ENCODE results near the gene MRPL55. TPM values are rescaled to one million over a fixed set of nuclear protein-coding genes. Genes with fewer than 3 reads are reported as not detected.

MRPL55 gene
- total and polyA plus RNA-seq, 2 of the 4 experiments (the other 2 are of a cell fraction), result 48.9 to 95.4 TPM

DNA sequence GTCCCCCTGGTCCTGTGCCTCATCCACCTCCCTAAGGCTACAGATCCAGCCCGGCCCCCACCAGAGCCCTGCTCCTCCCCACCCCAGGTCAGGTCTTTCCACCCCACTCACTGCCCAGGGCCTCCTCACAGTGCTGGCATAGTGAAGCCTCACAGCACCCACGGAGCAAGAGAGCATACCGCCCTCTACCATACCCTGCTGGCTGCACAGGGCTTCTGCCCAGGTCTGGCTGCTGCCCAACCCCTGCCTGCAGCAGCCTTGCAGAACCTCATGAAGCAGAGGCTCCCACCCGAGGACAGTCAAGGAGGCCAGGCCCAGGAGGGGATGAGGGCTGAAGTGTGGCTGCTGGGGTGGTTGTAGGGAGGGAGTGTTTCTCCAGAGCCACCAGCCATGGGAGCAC is 46.3 kb downstream of the MRPL55 start:
- no peak overlapping the region for H2BK20ac ChIP-seq (ENCODE audit: low read depth, low read length)
- H3K9me1 ChIP-seq (ENCODE audit: insufficient read depth, low read length), result no peaks in the 10 kb centered on the region
- no peak for DNase-seq
- no peak overlapping the region for H2BK15ac ChIP-seq (ENCODE audit: low read depth, low read length)
- no peak overlapping the region for H3K27ac ChIP-seq (ENCODE audit: insufficient read depth, low read length)
- H4K5ac ChIP-seq (ENCODE audit: low read depth, low read length), result no peak overlapping the region
- H2BK5ac ChIP-seq (ENCODE audit: low read depth, low read length, poor library complexity, severe bottlenecking), result no peak overlapping the region
- H3K4me1 ChIP-seq (ENCODE audit: control insufficient read depth, insufficient read depth, low read length), result peaks cover 2% of the 10 kb centered on the region; the same call in 1 of the 2 replicates
- no peak for ATAC-seq (ENCODE audit: low read depth)
- peaks cover 12% of the 10 kb centered on the region; the same call in 1 of the 2 replicates for H3K9me3 ChIP-seq (ENCODE audit: control insufficient read depth, insufficient read depth, low read length)
- H3K36me3 ChIP-seq (ENCODE audit: control insufficient read depth, insufficient read depth, low read length), result no peaks in the 10 kb centered on the region
- 70% methylated on average over 3 of the region's 4 CpGs; no CpG with 5 or more reads in 1 of the 2 experiments for WGBS, 2 experiments (ENCODE audit: extremely low coverage in 2 of 2, insufficient read length in 1 of 2)
- H3K14ac ChIP-seq (replicated peaks; ENCODE audit: low read depth, low read length), result no peak overlapping the region
- no peak overlapping the region for H4K8ac ChIP-seq (ENCODE audit: low read depth in 2 of 2, low read length in 2 of 2)
- H3K23ac ChIP-seq (ENCODE audit: low read depth, low read length), result no peak overlapping the region
- H3K18ac ChIP-seq (ENCODE audit: low read depth, low read length), result no peak overlapping the region
- H3K27me3 ChIP-seq (ENCODE audit: control insufficient read depth, insufficient read depth, low read length), result peaks cover 58% of the 10 kb centered on the region
- intact Hi-C loops (cut with micrococcal nuclease) (no loop called here), in situ Hi-C loops (cut with MboI; ENCODE audit: low sequenced_read_pairs) (no loop called here), dilution Hi-C loops (cut with HindIII; ENCODE audit: low sequenced_read_pairs, unreplicated experiment) (no loop called here)
- TF ChIP-seq, protein P1, sequence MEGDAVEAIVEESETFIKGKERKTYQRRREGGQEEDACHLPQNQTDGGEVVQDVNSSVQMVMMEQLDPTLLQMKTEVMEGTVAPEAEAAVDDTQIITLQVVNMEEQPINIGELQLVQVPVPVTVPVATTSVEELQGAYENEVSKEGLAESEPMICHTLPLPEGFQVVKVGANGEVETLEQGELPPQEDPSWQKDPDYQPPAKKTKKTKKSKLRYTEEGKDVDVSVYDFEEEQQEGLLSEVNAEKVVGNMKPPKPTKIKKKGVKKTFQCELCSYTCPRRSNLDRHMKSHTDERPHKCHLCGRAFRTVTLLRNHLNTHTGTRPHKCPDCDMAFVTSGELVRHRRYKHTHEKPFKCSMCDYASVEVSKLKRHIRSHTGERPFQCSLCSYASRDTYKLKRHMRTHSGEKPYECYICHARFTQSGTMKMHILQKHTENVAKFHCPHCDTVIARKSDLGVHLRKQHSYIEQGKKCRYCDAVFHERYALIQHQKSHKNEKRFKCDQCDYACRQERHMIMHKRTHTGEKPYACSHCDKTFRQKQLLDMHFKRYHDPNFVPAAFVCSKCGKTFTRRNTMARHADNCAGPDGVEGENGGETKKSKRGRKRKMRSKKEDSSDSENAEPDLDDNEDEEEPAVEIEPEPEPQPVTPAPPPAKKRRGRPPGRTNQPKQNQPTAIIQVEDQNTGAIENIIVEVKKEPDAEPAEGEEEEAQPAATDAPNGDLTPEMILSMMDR (conservative IDR thresholded peaks at IDR 0.05; ENCODE audit: low read depth, low read length), result no peak
- CTCF ChIA-PET, result no interaction called here
- no peaks in the 10 kb centered on the region for H4K20me1 ChIP-seq (ENCODE audit: insufficient read depth, low read length)
- no peak overlapping the region for H3K4me3 ChIP-seq (ENCODE audit: insufficient read depth, low read depth, low read length)
- H3K56ac ChIP-seq (ENCODE audit: extremely low read depth, insufficient read depth, low read length), result no peak overlapping the region
- peak overlapping the region; percentile 32 for H2AFZ ChIP-seq (replicated peaks; ENCODE audit: low read length, poor library complexity)
- POLR2A ChIA-PET (ENCODE audit: unreplicated experiment), result no interaction called here
- no peak overlapping the region for H2AK5ac ChIP-seq (ENCODE audit: low read depth, low read length)
- no peak overlapping the region for H3K9ac ChIP-seq (ENCODE audit: low read depth, low read length)
- no peak overlapping the region for H4K91ac ChIP-seq (ENCODE audit: insufficient read depth, low read depth, low read length)
- no peak overlapping the region for H2BK120ac ChIP-seq (ENCODE audit: low read depth, low read length)
- no TSS peak for BruUV-seq (replicated peaks)
- no peaks in the 10 kb centered on the region for H3K79me1 ChIP-seq (ENCODE audit: low read depth in 1 of 2, low read length in 2 of 2)
- no peak overlapping the region for H3K4ac ChIP-seq (ENCODE audit: low read depth, low read length)
- H3K4me2 ChIP-seq (ENCODE audit: low read depth, low read length), result no peak overlapping the region
- no peak overlapping the region for H2AK9ac ChIP-seq (replicated peaks; ENCODE audit: low read depth, low read length, poor library complexity)
